GM10266 (cell line): ENCODE results near the gene POLR2L.

Experiments used
- DNase-seq: peaks from one replicate; pipeline ENCODE4 v3.0.0; 2012; ENCODE audit errors: extremely low spot score
- CTCF ChIP-seq: IDR thresholded peaks from 2 replicates; pipeline ENCODE4 v1.5.1; 2012; ENCODE audit warnings: mild to moderate bottlenecking, low read depth; ENCODE audit not compliant: control insufficient read depth, insufficient read depth; ENCODE audit errors: missing control alignments

The POLR2L gene

GRCh38 chr11:875769-876301 lies 33.5 kb upstream of the POLR2L start:
- no peak for DNase-seq
- TF ChIP-seq CTCF: no peak

GRCh38 chr11:875203-875602 lies 32.9 kb upstream of the POLR2L start:
- no peak for TF ChIP-seq CTCF
- no peak for DNase-seq

- no peak for TF ChIP-seq CTCF
These were observed 31.4 kb upstream of the POLR2L start for GRCh38 chr11:873706-874105.

GRCh38 chr11:872799-873198 lies 30.5 kb upstream of the POLR2L start:
- no peak for TF ChIP-seq CTCF
- DNase-seq: no peak

More at GRCh38 chr11:873706-874105, 31.4 kb upstream of the POLR2L start:
- DNase-seq: no peak

GRCh38 chr11:871472-871871 lies 29.1 kb upstream of the POLR2L start:
- no peak for TF ChIP-seq CTCF

GRCh38 chr11:870418-870817 lies 28.1 kb upstream of the POLR2L start:
- no peak for DNase-seq
- TF ChIP-seq CTCF: no peak

More at GRCh38 chr11:871472-871871, 29.1 kb upstream of the POLR2L start:
- DNase-seq: no peak

- no peak for DNase-seq
- TF ChIP-seq CTCF: no peak
These were observed 27.7 kb upstream of the POLR2L start for GRCh38 chr11:870127-870413.
